ENCODE data around the gene BACE1-AS. TPM values are rescaled to one million over a fixed set of nuclear protein-coding genes. Genes with fewer than 3 reads are reported as not detected.
"Not testable (repeated sequence)": the region's sequence is repeated elsewhere in the genome, so short reads cannot be mapped to it uniquely, and the experiment has no call there.

BACE1-AS gene
- total RNA-seq, 1 experiment from 2014 or later = 3.2 TPM

- no peak for DNase-seq
- no peaks in the 10 kb centered on the region for H3K9me3 ChIP-seq
- H3K36me3 ChIP-seq = 0 out of 2 replicates have a peak, but pooled peaks cover 2% of the 10 kb centered on the region
- H3K4me3 ChIP-seq = no peak overlapping the region
- no peaks in the 10 kb centered on the region for H3K27me3 ChIP-seq
These were observed 18.2 kb downstream of the BACE1-AS start for GRCh38 chr11:117309310-117309709.

- Histone ChIP-seq H3K27me3 (no peaks in the 10 kb centered on the region), H3K4me3 (no peak overlapping the region), H3K9me3 (no peaks in the 10 kb centered on the region), H3K36me3 (0 out of 2 replicates have a peak, but pooled peaks cover 2% of the 10 kb centered on the region)
- DNase-seq = no peak
These were observed 21.9 kb downstream of the BACE1-AS start for GRCh38 chr11:117313091-117313490.

GRCh38 chr11:117313828-117314768, 23.0 kb downstream of the BACE1-AS start:
- Histone ChIP-seq H3K9me3 (no peaks in the 10 kb centered on the region), H3K36me3 (0 out of 2 replicates have a peak, but pooled peaks cover 2% of the 10 kb centered on the region), H3K4me3 (no peak overlapping the region), H3K27me3 (no peaks in the 10 kb centered on the region)
- DNase-seq = no peak

GRCh38 chr11:117314840-117315239, 23.7 kb downstream of the BACE1-AS start:
- no peak for DNase-seq

GRCh38 chr11:117315285-117316196, 24.4 kb downstream of the BACE1-AS start:
- Histone ChIP-seq H3K9me3 (no peaks in the 10 kb centered on the region), H3K36me3 (0 out of 2 replicates have a peak, but pooled peaks cover 2% of the 10 kb centered on the region), H3K27me3 (no peaks in the 10 kb centered on the region), H3K4me3 (peak overlapping the region; percentile 79)
- DNase-seq = peak; percentile 18

More at GRCh38 chr11:117314840-117315239, 23.7 kb downstream of the BACE1-AS start:
- Histone ChIP-seq H3K9me3 (no peaks in the 10 kb centered on the region), H3K27me3 (no peaks in the 10 kb centered on the region), H3K4me3 (peak overlapping the region; percentile 79), H3K36me3 (0 out of 2 replicates have a peak, but pooled peaks cover 2% of the 10 kb centered on the region)

- H3K9me3 ChIP-seq = no peaks in the 10 kb centered on the region
- no peaks in the 10 kb centered on the region for H3K27me3 ChIP-seq
- H3K4me3 ChIP-seq = peak within 1 kb of the TSS; percentile 79
- peak; percentile 89 for DNase-seq
- 0 out of 2 replicates have a peak, but pooled peaks cover 2% of the 10 kb centered on the region for H3K36me3 ChIP-seq
These were observed 25.2 kb downstream of the BACE1-AS start, which contains the start of gene BACE1 for GRCh38 chr11:117316197-117316961. Gene BACE1, minus strand, starts transcription at chr11:117316256. Its CDS starts 461 bp downstream, at chr11:117315795.

GRCh38 chr11:117318738-117319137, 27.6 kb downstream of the BACE1-AS start:
- DNase-seq = no peak
- H3K27me3 ChIP-seq = no peaks in the 10 kb centered on the region
- H3K4me3 ChIP-seq = no peak overlapping the region

GRCh38 chr11:117319214-117319840, 28.2 kb downstream of the BACE1-AS start:
- Histone ChIP-seq H3K36me3 (no peaks in the 10 kb centered on the region), H3K9me3 (no peaks in the 10 kb centered on the region), H3K4me3 (no peak overlapping the region), H3K27me3 (no peaks in the 10 kb centered on the region)
- no peak for DNase-seq

More at GRCh38 chr11:117318738-117319137, 27.6 kb downstream of the BACE1-AS start:
- 0 out of 2 replicates have a peak, but pooled peaks cover 2% of the 10 kb centered on the region for H3K36me3 ChIP-seq
- no peaks in the 10 kb centered on the region for H3K9me3 ChIP-seq

GRCh38 chr11:117327255-117327566, 36.1 kb downstream of the BACE1-AS start:
- peak overlapping the region; percentile 67 for H3K4me3 ChIP-seq
- not testable (repeated sequence) for DNase-seq, H3K9me3 ChIP-seq, H3K36me3 ChIP-seq, H3K27me3 ChIP-seq

GRCh38 chr11:117327567-117328374, 36.6 kb downstream of the BACE1-AS start, which contains the start of gene CEP164:
Gene CEP164, plus strand, starts transcription at chr11:117327854. Its CDS starts 10,733 bp downstream, at chr11:117338587.
- peak; percentile 98 for DNase-seq
- Histone ChIP-seq H3K36me3 (no peaks in the 10 kb centered on the region; the same call in 1 of the 2 replicates), H3K9me3 (no peaks in the 10 kb centered on the region), H3K4me3 (peak within 1 kb of the TSS; percentile 67), H3K27me3 (no peaks in the 10 kb centered on the region)

- Histone ChIP-seq H3K36me3 (no peaks in the 10 kb centered on the region; the same call in 1 of the 2 replicates), H3K9me3 (no peaks in the 10 kb centered on the region), H3K4me3 (peak overlapping the region; percentile 67), H3K27me3 (no peaks in the 10 kb centered on the region)
- no peak for DNase-seq
These were observed 37.3 kb downstream of the BACE1-AS start for GRCh38 chr11:117328375-117329010.

- no peaks in the 10 kb centered on the region for H3K27me3 ChIP-seq
- no peak overlapping the region for H3K4me3 ChIP-seq
- DNase-seq = no peak
- no peaks in the 10 kb centered on the region for H3K9me3 ChIP-seq
- H3K36me3 ChIP-seq = no peaks in the 10 kb centered on the region; the same call in 1 of the 2 replicates
These were observed 41.7 kb downstream of the BACE1-AS start for GRCh38 chr11:117332843-117333242.

- no peak for DNase-seq
- Histone ChIP-seq H3K36me3 (peaks cover 1% of the 10 kb centered on the region; the same call in 1 of the 2 replicates), H3K4me3 (no peak overlapping the region), H3K9me3 (no peaks in the 10 kb centered on the region), H3K27me3 (no peaks in the 10 kb centered on the region)
These were observed 42.8 kb downstream of the BACE1-AS start for GRCh38 chr11:117333917-117334316.

- Histone ChIP-seq H3K9me3 (no peaks in the 10 kb centered on the region), H3K4me3 (no peak overlapping the region), H3K27me3 (no peaks in the 10 kb centered on the region), H3K36me3 (peaks cover 7% of the 10 kb centered on the region)
- no peak for DNase-seq
These were observed 43.8 kb downstream of the BACE1-AS start for GRCh38 chr11:117334896-117335295.
